Keratinocyte (primary cell): ENCODE results near the gene PIH1D1. TPM values are rescaled to one million over a fixed set of nuclear protein-coding genes. Genes with fewer than 3 reads are reported as not detected.

Experiments
- DNase-seq: peaks from one replicate; pipeline ENCODE4 v3.0.0-alpha.2; 2011; ENCODE audit warnings: low read depth, missing footprints, low spot score
- FAIRE-seq: peaks from 2 replicates; lab custom pipeline; 2011; peaks lifted over from hg19 to GRCh38; lab: Jason Lieb, UNC
- H2AFZ ChIP-seq: 2 replicates; pipeline ENCODE4 v1.6.0; 2012; ENCODE audit warnings: low read length, control low read depth, inconsistent platforms; ENCODE audit not compliant: control insufficient read depth
- H3K27ac ChIP-seq: 2 replicates; pipeline ENCODE4 v1.5.1; 2011; ENCODE audit warnings: low read length; ENCODE audit not compliant: control insufficient read depth, insufficient read depth
- H3K27me3 ChIP-seq: 3 replicates; pipeline ENCODE4 v1.6.0; 2011; ENCODE audit warnings: low read length; ENCODE audit not compliant: control insufficient read depth, insufficient read depth; ENCODE audit errors: extremely low read depth
- H3K36me3 ChIP-seq, 2 experiments: 2 replicates in 1 of 2; 3 replicates in 1 of 2; pipeline ENCODE4 v1.5.1; 2011; ENCODE audit warnings: low read length in 2 of 2, mild to moderate bottlenecking in 1 of 2; ENCODE audit not compliant: control insufficient read depth in 2 of 2, insufficient read depth in 2 of 2; ENCODE audit errors: extremely low read depth in 1 of 2
- H3K4me1 ChIP-seq: 3 replicates; pipeline ENCODE4 v1.5.1; 2011; ENCODE audit warnings: low read length; ENCODE audit not compliant: control insufficient read depth, insufficient read depth; ENCODE audit errors: extremely low read depth
- H3K4me2 ChIP-seq: 3 replicates; pipeline ENCODE4 v1.6.0; 2011; ENCODE audit warnings: low read depth, low read length; ENCODE audit not compliant: control insufficient read depth, insufficient read depth; ENCODE audit errors: extremely low read depth
- H3K4me3 ChIP-seq, 3 experiments: fragments of 200-600 bp in 1 of 3; sonication (generic) in 1 of 3; 2 replicates in 2 of 3; 3 replicates in 1 of 3; pipeline ENCODE4 v1.5.1; 2011 to 2016; ENCODE audit warnings: low read length in 3 of 3, mild to moderate bottlenecking in 3 of 3, control low read depth in 2 of 3, inconsistent platforms in 1 of 3, low read depth in 1 of 3, mixed read lengths in 1 of 3, mixed run types in 1 of 3, moderate library complexity in 1 of 3; ENCODE audit not compliant: control insufficient read depth in 2 of 3, insufficient read depth in 2 of 3; ENCODE audit errors: extremely low read depth in 1 of 3
- H3K79me2 ChIP-seq: 2 replicates; pipeline ENCODE4 v1.6.0; 2012; ENCODE audit warnings: low read length; ENCODE audit not compliant: control insufficient read depth, insufficient read depth
- H3K9ac ChIP-seq: 3 replicates; pipeline ENCODE4 v1.6.0; 2011; ENCODE audit warnings: low read length; ENCODE audit not compliant: control insufficient read depth, insufficient read depth; ENCODE audit errors: extremely low read depth
- H3K9me1 ChIP-seq: 3 replicates; pipeline ENCODE4 v1.6.0; 2011; ENCODE audit warnings: low read length; ENCODE audit not compliant: control insufficient read depth, insufficient read depth; ENCODE audit errors: extremely low read depth
- H3K9me3 ChIP-seq: 2 replicates; pipeline ENCODE4 v1.5.1; 2012; ENCODE audit warnings: low read depth, low read length; ENCODE audit not compliant: control insufficient read depth
- H4K20me1 ChIP-seq: 3 replicates; pipeline ENCODE4 v1.6.0; 2011; ENCODE audit warnings: low read length; ENCODE audit not compliant: control insufficient read depth, insufficient read depth; ENCODE audit errors: extremely low read depth
- CTCF ChIP-seq, 3 experiments: IDR thresholded peaks in 1 of 3; conservative IDR thresholded peaks in 1 of 3; optimal IDR thresholded peaks in 1 of 3; 2 replicates in 2 of 3; 3 replicates in 1 of 3; pipeline versions ENCODE3 to v1.5.1; 2011; ENCODE audit warnings: low read length in 3 of 3, mild to moderate bottlenecking in 3 of 3, moderate library complexity in 2 of 3, control low read depth in 1 of 3, inconsistent platforms in 1 of 3; ENCODE audit not compliant: insufficient read depth in 2 of 3; ENCODE audit errors: extremely low read depth in 1 of 3
- EZH2 ChIP-seq: IDR thresholded peaks from one replicate; pipeline ENCODE4 v1.6.1; 2012; ENCODE audit warnings: inconsistent platforms, mild to moderate bottlenecking, low read length, moderate library complexity
- dilution Hi-C: fragments of 300-500 bp; cut with MboI; formaldehyde crosslinking; loops from one replicate; pipeline ENCODE4 v1.7.0; 2020; ENCODE audit warnings: low sequenced_read_pairs; ENCODE audit not compliant: extremely low pct_ligation_motif_present
- polyA plus RNA-seq, 5 experiments: library from polyadenylated mRNA; depleted of rRNA in 3 of 5; stranded (reverse) in 3 of 5; stranded (forward) in 1 of 5; unstranded in 1 of 5; fragments of >200 nt; gene quantifications; 1 replicate in 1 of 5; 2 replicates in 3 of 5; 3 replicates in 1 of 5; pipeline versions ENCODE4 v1.2.1 to v1.2.3, GENCODE V29; 2011 to 2012; ENCODE audit warnings: missing spikeins in 2 of 5, low read depth in 1 of 5, low replicate concordance in 1 of 5

PIH1D1 gene
- polyA plus RNA-seq, 1 donor (not counting 4 experiments of a cell fraction or from before 2014, with no cell fraction given), result 37.8 TPM

- DNase-seq, result no peak
- Histone ChIP-seq H3K4me3 (no peak overlapping the region), H3K9me1 (no peaks in the 10 kb centered on the region), H3K9me3 (no peaks in the 10 kb centered on the region), H3K79me2 (no peaks in the 10 kb centered on the region), H3K36me3 (no peaks in the 10 kb centered on the region), H4K20me1 (no peaks in the 10 kb centered on the region), H3K27me3 (peaks cover 10% of the 10 kb centered on the region), H3K4me2 (no peak overlapping the region), H3K4me1 (peaks cover 3% of the 10 kb centered on the region), H3K27ac (no peak overlapping the region), H2AFZ (no peak overlapping the region), H3K9ac (no peak overlapping the region)
- no peak for FAIRE-seq
- dilution Hi-C loops, result no loop called here
- TF ChIP-seq EZH2 (no peak), CTCF (optimal IDR thresholded peaks at IDR 0.05 in 1 of 3, IDR thresholded peaks at IDR 0.05 in 1 of 3, conservative IDR thresholded peaks at IDR 0.05 in 1 of 3; ENCODE audit: extremely low read depth in 1 of 3, insufficient read depth in 2 of 3, low read length in 3 of 3) (no peak)
These were observed 52.7 kb downstream of the PIH1D1 start for GRCh38 chr19:49398931-49399330.

- Histone ChIP-seq H4K20me1 (no peaks in the 10 kb centered on the region), H3K9ac (no peak overlapping the region), H3K79me2 (no peaks in the 10 kb centered on the region), H3K4me1 (peaks cover 3% of the 10 kb centered on the region), H3K27ac (no peak overlapping the region), H3K4me2 (no peak overlapping the region), H3K9me3 (no peaks in the 10 kb centered on the region), H3K27me3 (peaks cover 10% of the 10 kb centered on the region), H3K4me3 (no peak overlapping the region), H3K9me1 (no peaks in the 10 kb centered on the region), H3K36me3 (no peaks in the 10 kb centered on the region), H2AFZ (no peak overlapping the region)
- DNase-seq (no peak), FAIRE-seq (no peak)
- TF ChIP-seq CTCF (optimal IDR thresholded peaks at IDR 0.05 in 1 of 3, IDR thresholded peaks at IDR 0.05 in 1 of 3, conservative IDR thresholded peaks at IDR 0.05 in 1 of 3; ENCODE audit: extremely low read depth in 1 of 3, insufficient read depth in 2 of 3, low read length in 3 of 3) (no peak), EZH2 (no peak)
- dilution Hi-C loops, result no loop called here
These were observed 53.5 kb downstream of the PIH1D1 start for GRCh38 chr19:49398001-49398615.
